CD4-positive, alpha-beta T cell treated with Interleukin-12 subunit alpha and Interleukin-12 subunit beta, for 1 hour (primary cell): ENCODE results near the gene TNS3.

Experiments used
- DNase-seq: peaks from one replicate; pipeline ENCODE4 v3.0.0-alpha.2; 2020

The TNS3 gene

GRCh38 chr7:47357361-47357760 is 224.6 kb downstream of the TNS3 start:
- no peak for DNase-seq

GRCh38 chr7:47356261-47356660 is 225.7 kb downstream of the TNS3 start:
- no peak for DNase-seq

GRCh38 chr7:47355684-47356083 is 226.2 kb downstream of the TNS3 start:
- DNase-seq = no peak

GRCh38 chr7:47354831-47355541 is 226.9 kb downstream of the TNS3 start:
- DNase-seq = no peak

- DNase-seq = no peak
Measured at GRCh38 chr7:47354071-47354470, 227.8 kb downstream of the TNS3 start.

- DNase-seq = no peak
Measured at GRCh38 chr7:47352394-47352968, 229.4 kb downstream of the TNS3 start.

- no peak for DNase-seq
Measured at GRCh38 chr7:47351233-47352154, 230.4 kb downstream of the TNS3 start.

GRCh38 chr7:47350425-47350824 is 231.5 kb downstream of the TNS3 start:
- DNase-seq = no peak

- no peak for DNase-seq
Measured at GRCh38 chr7:47349401-47349800, 232.5 kb downstream of the TNS3 start.

- DNase-seq = no peak
Measured at GRCh38 chr7:47347816-47348385, 234.0 kb downstream of the TNS3 start.

GRCh38 chr7:47347346-47347745 is 234.6 kb downstream of the TNS3 start:
- DNase-seq = no peak

- DNase-seq = no peak
Measured at GRCh38 chr7:47346377-47346914, 235.5 kb downstream of the TNS3 start.

- DNase-seq = no peak
Measured at GRCh38 chr7:47345857-47346298, 236.0 kb downstream of the TNS3 start.

GRCh38 chr7:47344171-47344955 is 237.5 kb downstream of the TNS3 start:
- DNase-seq = no peak

- DNase-seq = no peak
Measured at GRCh38 chr7:47343061-47343455, 238.9 kb downstream of the TNS3 start.

GRCh38 chr7:47342296-47343060 is 239.4 kb downstream of the TNS3 start:
- no peak for DNase-seq

- DNase-seq = no peak
Measured at GRCh38 chr7:47340517-47340916, 241.4 kb downstream of the TNS3 start.

- DNase-seq = no peak
Measured at GRCh38 chr7:47338026-47338425, 243.9 kb downstream of the TNS3 start.

- DNase-seq = no peak
Measured at GRCh38 chr7:47337531-47337930, 244.4 kb downstream of the TNS3 start.

GRCh38 chr7:47336472-47337425 is 245.2 kb downstream of the TNS3 start:
- no peak for DNase-seq
